ENCODE results near the gene ADAMTSL1. TPM values are rescaled to one million over a fixed set of nuclear protein-coding genes. Genes with fewer than 3 reads are reported as not detected.

The ADAMTSL1 gene
- total RNA-seq, 2 experiments from 2014 or later = not detected

GRCh38 chr9:18922161-18922885, 448.4 kb downstream of the ADAMTSL1 start:
- no peak overlapping the region for H2AFZ ChIP-seq (ENCODE audit: low read length)
- H3K4me1 ChIP-seq (ENCODE audit: insufficient read depth, low read length, poor library complexity, severe bottlenecking) = no peaks in the 10 kb centered on the region
- CTCF ChIA-PET (ENCODE audit: unreplicated experiment) = no interaction called here
- H3K36me3 ChIP-seq (ENCODE audit: insufficient read depth, low read length) = no peaks in the 10 kb centered on the region
- no peaks in the 10 kb centered on the region for H3K9me3 ChIP-seq (ENCODE audit: low read length)
- no peaks in the 10 kb centered on the region for H3K9me2 ChIP-seq (ENCODE audit: insufficient read depth, low read length)
- intact Hi-C loops (cut with micrococcal nuclease; ENCODE audit: unreplicated experiment) = no loop called here
- no peaks in the 10 kb centered on the region for H3K79me2 ChIP-seq (ENCODE audit: insufficient read depth, low read depth, low read length)
- no peak for DNase-seq (ENCODE audit: low spot score)
- TF ChIP-seq, protein P1, sequence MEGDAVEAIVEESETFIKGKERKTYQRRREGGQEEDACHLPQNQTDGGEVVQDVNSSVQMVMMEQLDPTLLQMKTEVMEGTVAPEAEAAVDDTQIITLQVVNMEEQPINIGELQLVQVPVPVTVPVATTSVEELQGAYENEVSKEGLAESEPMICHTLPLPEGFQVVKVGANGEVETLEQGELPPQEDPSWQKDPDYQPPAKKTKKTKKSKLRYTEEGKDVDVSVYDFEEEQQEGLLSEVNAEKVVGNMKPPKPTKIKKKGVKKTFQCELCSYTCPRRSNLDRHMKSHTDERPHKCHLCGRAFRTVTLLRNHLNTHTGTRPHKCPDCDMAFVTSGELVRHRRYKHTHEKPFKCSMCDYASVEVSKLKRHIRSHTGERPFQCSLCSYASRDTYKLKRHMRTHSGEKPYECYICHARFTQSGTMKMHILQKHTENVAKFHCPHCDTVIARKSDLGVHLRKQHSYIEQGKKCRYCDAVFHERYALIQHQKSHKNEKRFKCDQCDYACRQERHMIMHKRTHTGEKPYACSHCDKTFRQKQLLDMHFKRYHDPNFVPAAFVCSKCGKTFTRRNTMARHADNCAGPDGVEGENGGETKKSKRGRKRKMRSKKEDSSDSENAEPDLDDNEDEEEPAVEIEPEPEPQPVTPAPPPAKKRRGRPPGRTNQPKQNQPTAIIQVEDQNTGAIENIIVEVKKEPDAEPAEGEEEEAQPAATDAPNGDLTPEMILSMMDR (conservative IDR thresholded peaks at IDR 0.05; ENCODE audit: low read length) = no peak
- TF ChIP-seq EZH2phosphoT487 (IDR thresholded peaks at IDR 0.05; ENCODE audit: borderline replicate concordance, low read depth, low read length) = no peak
- POLR2A ChIA-PET = no interaction called here
- no peak overlapping the region for H3K27ac ChIP-seq (ENCODE audit: low read depth, low read length, poor library complexity, severe bottlenecking)
- no peak overlapping the region for H3K4me2 ChIP-seq (ENCODE audit: low read length)
- no TSS peak for BruUV-seq (replicated peaks)
- no peak overlapping the region for H3K4me3 ChIP-seq (ENCODE audit: low read depth, low read length, poor library complexity, severe bottlenecking)
- H4K20me1 ChIP-seq (ENCODE audit: insufficient read depth, low read length) = no peaks in the 10 kb centered on the region

GRCh38 chr9:18923167-18923566, 449.2 kb downstream of the ADAMTSL1 start:
- CTCF ChIA-PET (ENCODE audit: unreplicated experiment) = no interaction called here
- Histone ChIP-seq H3K9me3 (ENCODE audit: low read length) (no peaks in the 10 kb centered on the region), H3K4me3 (ENCODE audit: low read depth, low read length, poor library complexity, severe bottlenecking) (no peak overlapping the region), H3K4me2 (ENCODE audit: low read length) (no peak overlapping the region), H3K79me2 (ENCODE audit: insufficient read depth, low read depth, low read length) (no peaks in the 10 kb centered on the region), H3K9me2 (ENCODE audit: insufficient read depth, low read length) (no peaks in the 10 kb centered on the region), H3K27ac (ENCODE audit: low read depth, low read length, poor library complexity, severe bottlenecking) (no peak overlapping the region), H2AFZ (ENCODE audit: low read length) (no peak overlapping the region), H4K20me1 (ENCODE audit: insufficient read depth, low read length) (no peaks in the 10 kb centered on the region), H3K36me3 (ENCODE audit: insufficient read depth, low read length) (no peaks in the 10 kb centered on the region), H3K4me1 (ENCODE audit: insufficient read depth, low read length, poor library complexity, severe bottlenecking) (no peaks in the 10 kb centered on the region)
- intact Hi-C loops (cut with micrococcal nuclease; ENCODE audit: unreplicated experiment) = no loop called here
- TF ChIP-seq EZH2phosphoT487 (IDR thresholded peaks at IDR 0.05; ENCODE audit: borderline replicate concordance, low read depth, low read length) = no peak
- TF ChIP-seq, protein P1 (conservative IDR thresholded peaks at IDR 0.05; ENCODE audit: low read length) = no peak
- POLR2A ChIA-PET = no interaction called here
- BruUV-seq (replicated peaks) = no TSS peak
- no peak for DNase-seq (ENCODE audit: low spot score)

DNA sequence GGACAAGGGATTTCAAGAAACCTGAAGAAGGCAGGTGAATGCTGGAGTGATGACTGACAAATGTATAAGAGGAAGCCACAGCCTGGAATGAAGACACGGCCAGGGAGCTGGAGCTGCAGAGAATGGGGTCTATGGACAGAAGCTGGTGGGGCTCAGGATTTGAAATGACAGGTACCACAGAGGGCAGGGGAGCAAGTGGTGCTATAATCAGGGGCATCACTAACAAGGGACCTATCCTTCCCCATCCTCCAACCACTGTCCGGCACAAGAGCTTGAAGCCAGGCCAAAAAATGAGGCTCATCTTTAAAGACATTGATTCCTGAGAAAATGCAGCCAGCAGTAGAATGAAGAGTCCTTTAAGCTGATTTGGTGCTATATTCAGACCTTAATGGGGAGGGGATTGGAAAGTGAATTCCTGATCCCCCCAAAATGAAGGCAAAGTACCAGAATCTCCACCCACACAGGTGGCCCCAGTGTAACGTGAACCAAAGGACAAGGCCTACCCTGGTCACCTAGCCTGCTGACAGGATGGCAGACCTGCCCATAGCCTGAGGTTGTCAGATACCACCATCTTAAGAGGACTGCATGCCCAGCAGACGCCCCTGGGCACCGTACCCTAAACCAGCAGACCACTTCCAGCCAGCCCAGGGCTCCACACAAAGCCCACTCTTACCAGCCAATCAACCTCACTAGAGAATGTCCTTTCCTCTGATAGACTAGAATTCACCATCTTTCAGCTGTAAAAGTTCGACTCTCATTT, 449.9 kb downstream of the ADAMTSL1 start:
- H3K4me1 ChIP-seq (ENCODE audit: insufficient read depth, low read length, poor library complexity, severe bottlenecking) = no peaks in the 10 kb centered on the region
- ChIA-PET POLR2A (no interaction called here), CTCF (ENCODE audit: unreplicated experiment) (interaction anchor here (0.5 kb wide), 1 partner anchor 516 kb away, joined by 4 read pairs; no protein-coding TSS in a partner anchor)
- no peaks in the 10 kb centered on the region for H3K9me3 ChIP-seq (ENCODE audit: low read length)
- intact Hi-C loops (cut with micrococcal nuclease; ENCODE audit: unreplicated experiment) = no loop called here
- no peak overlapping the region for H3K27ac ChIP-seq (ENCODE audit: low read depth, low read length, poor library complexity, severe bottlenecking)
- no peak overlapping the region for H2AFZ ChIP-seq (ENCODE audit: low read length)
- H3K79me2 ChIP-seq (ENCODE audit: insufficient read depth, low read depth, low read length) = no peaks in the 10 kb centered on the region
- no peaks in the 10 kb centered on the region for H3K36me3 ChIP-seq (ENCODE audit: insufficient read depth, low read length)
- H3K4me3 ChIP-seq (ENCODE audit: low read depth, low read length, poor library complexity, severe bottlenecking) = no peak overlapping the region
- DNase-seq (ENCODE audit: low spot score) = no peak
- BruUV-seq (replicated peaks) = no TSS peak
- no peaks in the 10 kb centered on the region for H4K20me1 ChIP-seq (ENCODE audit: insufficient read depth, low read length)
- no peak for TF ChIP-seq EZH2phosphoT487 (IDR thresholded peaks at IDR 0.05; ENCODE audit: borderline replicate concordance, low read depth, low read length)
- TF ChIP-seq, protein P1 (conservative IDR thresholded peaks at IDR 0.05; ENCODE audit: low read length) = no peak
- H3K9me2 ChIP-seq (ENCODE audit: insufficient read depth, low read length) = no peaks in the 10 kb centered on the region
- H3K4me2 ChIP-seq (ENCODE audit: low read length) = no peak overlapping the region
